Endothelial cell of umbilical vein (primary cell): Measurements from ENCODE around the gene SYT8. TPM values are rescaled to one million over a fixed set of nuclear protein-coding genes. Genes with fewer than 3 reads are reported as not detected.

ENCODE experiments used
- BruUV-seq: library from RNA; stranded (reverse); fragments of 400-500 nt; replicated peaks from 2 replicates; lab custom pipeline; 2021; lab: Mats Ljungman, UMichigan
- CTCF ChIA-PET: fragments of 300-600, 350-600 bp; sonication (Branson Sonifier 250); formaldehyde crosslinking; loops from one replicate; lab custom pipeline; 2021; ENCODE audit warnings: antibody characterized with exemption, inconsistent platforms; lab: Charles Lee
- POLR2A ChIA-PET: fragments of 300-600, 350-600 bp; sonication (Branson Sonifier 250); formaldehyde crosslinking; loops from one replicate; lab custom pipeline; 2021; ENCODE audit warnings: antibody characterized with exemption, inconsistent platforms; lab: Charles Lee
- DNase-seq: peaks from one replicate; pipeline ENCODE4 v3.0.0-alpha.2; 2011; ENCODE audit warnings: low read depth, low spot score
- FAIRE-seq: peaks from 2 replicates; lab custom pipeline; 2011; peaks lifted over from hg19 to GRCh38; lab: Jason Lieb, UNC
- H2AFZ ChIP-seq: 2 replicates; pipeline ENCODE4 v1.6.0; 2012; ENCODE audit warnings: low read depth, low read length, control low read depth, inconsistent platforms
- H3K27ac ChIP-seq: 2 replicates; pipeline ENCODE4 v1.5.1; 2011; ENCODE audit warnings: low read depth, mild to moderate bottlenecking, control low read depth, low read length, moderate library complexity; ENCODE audit not compliant: insufficient read depth
- H3K27me3 ChIP-seq, 2 experiments: 2 replicates each; pipeline versions ENCODE4 v1.6.0 to v1.6.1; 2011; ENCODE audit warnings: low read length in 2 of 2, mixed read lengths in 1 of 2; ENCODE audit not compliant: control insufficient read depth in 2 of 2, insufficient read depth in 2 of 2
- H3K36me3 ChIP-seq, 2 experiments: 2 replicates in 1 of 2; 3 replicates in 1 of 2; pipeline ENCODE4 v1.5.1; 2011; ENCODE audit warnings: low read length in 2 of 2, mild to moderate bottlenecking in 1 of 2, moderate library complexity in 1 of 2; ENCODE audit not compliant: control insufficient read depth in 2 of 2, insufficient read depth in 2 of 2; ENCODE audit errors: extremely low read depth in 1 of 2
- H3K4me1 ChIP-seq: 3 replicates; pipeline ENCODE4 v1.5.1; 2011; ENCODE audit warnings: mild to moderate bottlenecking, low read length; ENCODE audit not compliant: control insufficient read depth, insufficient read depth; ENCODE audit errors: extremely low read depth
- H3K4me2 ChIP-seq: 2 replicates; pipeline ENCODE4 v1.6.1; 2011; ENCODE audit warnings: low read length, control low read depth, mixed read lengths; ENCODE audit not compliant: insufficient read depth
- H3K4me3 ChIP-seq, 3 experiments: fragments of 200-600 bp in 1 of 3; sonication (generic), shearing (Covaris generic) in 1 of 3; replicated peaks in 1 of 3; 2 replicates each; pipeline ENCODE4 v1.5.1; 2011 to 2016; ENCODE audit warnings: control low read depth in 3 of 3, low read length in 3 of 3, mild to moderate bottlenecking in 2 of 3, inconsistent platforms in 1 of 3, low read depth in 1 of 3, moderate library complexity in 1 of 3; ENCODE audit not compliant: insufficient read depth in 1 of 3
- H3K79me2 ChIP-seq: 2 replicates; pipeline ENCODE4 v1.6.0; 2012; ENCODE audit warnings: low read length, inconsistent platforms; ENCODE audit not compliant: control insufficient read depth, insufficient read depth
- H3K9ac ChIP-seq: replicated peaks from 2 replicates; pipeline ENCODE3; 2011; ENCODE audit warnings: low read length, control low read depth; ENCODE audit not compliant: insufficient read depth; ENCODE audit errors: extremely low read depth
- H3K9me1 ChIP-seq: replicated peaks from 3 replicates; pipeline ENCODE4 v1.6.0; 2011; ENCODE audit warnings: mild to moderate bottlenecking, low read length; ENCODE audit not compliant: control insufficient read depth, insufficient read depth; ENCODE audit errors: extremely low read depth
- H3K9me3 ChIP-seq: replicated peaks from 2 replicates; pipeline ENCODE4 v1.5.1; 2012; ENCODE audit warnings: low read length, inconsistent platforms; ENCODE audit not compliant: control insufficient read depth, insufficient read depth
- H4K20me1 ChIP-seq: replicated peaks from 2 replicates; pipeline ENCODE3; 2011; ENCODE audit warnings: mild to moderate bottlenecking, low read length; ENCODE audit not compliant: control insufficient read depth, insufficient read depth; ENCODE audit errors: extremely low read depth
- EZH2 ChIP-seq: IDR thresholded peaks from 2 replicates; pipeline ENCODE4 v1.6.1; 2012; ENCODE audit warnings: borderline replicate concordance, low read depth, mild to moderate bottlenecking, moderate library complexity, low read length, inconsistent platforms; ENCODE audit not compliant: severe bottlenecking
- GATA2 ChIP-seq: IDR thresholded peaks from 2 replicates; pipeline ENCODE4 v1.7.0; 2011; ENCODE audit warnings: low read depth, mild to moderate bottlenecking, moderate library complexity, mixed read lengths, low read length; ENCODE audit not compliant: insufficient read length, insufficient read depth
- JUN ChIP-seq: IDR thresholded peaks from 2 replicates; pipeline ENCODE4 v1.6.1; 2011; ENCODE audit warnings: borderline replicate concordance, low read depth; ENCODE audit not compliant: insufficient read length, insufficient read depth
- MYC ChIP-seq: IDR thresholded peaks from one replicate; pipeline ENCODE4 v1.6.1; 2011; ENCODE audit warnings: mild to moderate bottlenecking, low read depth, low read length
- dilution Hi-C: fragments of 300-500 bp; cut with MboI; formaldehyde crosslinking; loops from one replicate; pipeline ENCODE4 v1.15.0; 2019; ENCODE audit warnings: low sequenced_read_pairs; ENCODE audit not compliant: extremely low pct_ligation_motif_present
- intact Hi-C: fragments of 100-400 bp; cut with micrococcal nuclease; formaldehyde crosslinking; loops from one replicate; pipeline ENCODE4 v1.10.0; 2022
- polyA plus RNA-seq, 4 experiments: library from polyadenylated mRNA; depleted of rRNA in 3 of 4; stranded (reverse) in 3 of 4; unstranded in 1 of 4; fragments of >200 nt; gene quantifications; 2 replicates each; pipeline versions ENCODE4 v1.2.1 to v1.2.3, GENCODE V29; 2011 to 2012; ENCODE audit warnings: missing spikeins in 1 of 4
- total RNA-seq: library from RNA; stranded (reverse); gene quantifications from 2 replicates; pipeline ENCODE4 v1.2.3, GENCODE V29; 2021

SYT8 gene
- total and polyA plus RNA-seq, 2 donors (not counting 3 experiments of a cell fraction or from before 2014, with no cell fraction given), result not detected

DNA sequence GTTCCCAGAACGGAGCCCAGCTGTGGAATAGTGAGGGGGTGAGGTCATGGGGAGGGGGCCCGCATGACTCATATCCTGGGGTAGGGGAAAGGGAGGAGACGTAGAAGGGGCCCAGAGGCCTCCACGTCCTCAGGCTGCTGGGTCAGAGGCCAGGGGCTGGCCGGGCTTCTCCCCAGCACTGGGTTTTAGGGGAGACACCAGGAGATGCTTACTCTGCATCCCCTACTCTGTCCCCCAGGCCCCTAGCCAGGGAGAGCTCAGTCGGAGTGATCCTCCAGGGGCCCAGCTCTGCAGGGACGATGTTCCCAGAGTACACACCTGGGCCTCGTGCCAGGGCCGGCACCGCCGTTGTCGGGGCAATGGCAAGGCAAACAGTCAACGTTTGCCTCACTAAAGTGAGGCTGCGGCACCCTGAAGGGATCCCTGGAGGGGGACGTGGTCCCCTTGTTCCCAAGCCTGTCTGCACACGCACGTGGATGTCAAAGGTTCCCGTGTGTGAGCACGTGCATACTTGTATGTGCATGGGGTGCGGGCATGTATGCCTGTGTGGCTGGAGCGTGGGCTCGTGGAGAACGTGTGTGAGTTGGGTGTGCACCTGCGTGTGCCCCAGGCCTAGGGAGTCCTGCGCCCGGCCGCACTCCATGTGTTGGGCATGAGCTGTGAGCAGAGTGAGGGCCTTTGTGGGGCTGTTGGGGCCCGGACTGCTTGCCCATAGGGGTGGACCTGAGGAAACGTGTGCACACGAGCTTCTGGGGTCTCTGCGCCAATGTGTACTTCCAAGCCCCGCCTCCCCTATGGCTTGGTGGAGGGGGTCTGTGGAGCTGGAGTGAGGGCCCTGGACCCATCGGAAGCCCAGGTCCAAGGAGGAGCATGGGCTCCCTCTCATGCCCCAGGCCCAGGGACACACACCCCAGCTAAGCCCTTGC is 42.7 kb downstream of the SYT8 start:
- dilution Hi-C loops, result no loop called here
- no peak overlapping the region for H3K9ac ChIP-seq
- no peaks in the 10 kb centered on the region for H4K20me1 ChIP-seq

DNA sequence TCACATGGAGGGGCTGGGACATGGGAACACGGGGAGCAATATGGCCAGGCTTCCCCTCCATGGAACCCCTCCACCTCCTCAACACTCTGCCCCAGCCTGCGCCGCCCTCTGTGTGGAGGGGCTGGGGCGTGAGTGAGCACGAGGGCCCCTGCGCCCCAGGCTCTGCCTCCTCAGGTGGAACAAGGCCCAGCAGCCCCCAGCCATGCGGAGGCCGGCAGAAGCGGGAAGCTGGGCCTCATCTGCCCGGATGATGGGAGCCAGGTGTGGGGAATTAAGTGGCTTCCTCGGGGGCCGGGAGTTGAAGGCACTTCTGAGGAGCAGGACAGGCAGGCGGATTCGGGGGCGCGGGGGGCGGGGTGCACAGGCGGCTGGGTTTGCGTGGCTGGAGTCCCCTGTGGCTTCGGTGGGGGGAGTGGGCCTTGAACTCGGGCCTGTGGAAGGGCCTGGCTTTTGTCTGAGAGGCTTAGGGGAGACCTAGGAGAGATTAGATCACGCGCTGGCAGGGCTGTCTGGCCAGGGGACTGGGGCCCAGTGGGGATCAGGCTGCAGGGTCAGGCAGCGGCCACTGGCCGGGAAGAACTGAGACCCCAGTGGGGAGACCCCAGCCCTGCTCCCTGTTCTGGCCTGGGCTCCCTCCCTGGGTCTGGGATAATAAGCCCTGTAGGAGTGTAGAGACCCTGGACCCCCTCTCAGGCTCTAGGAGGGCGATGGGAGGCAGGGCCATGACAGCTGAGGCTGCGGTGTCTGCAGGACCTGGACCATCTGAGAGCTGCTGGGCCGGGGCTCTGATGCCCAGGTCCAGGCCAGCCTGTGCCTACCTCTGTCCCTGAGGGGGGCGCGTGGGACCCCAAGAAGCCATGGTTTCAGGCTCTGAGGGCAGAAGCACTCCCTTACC is 43.6 kb downstream of the SYT8 start:
- Histone ChIP-seq H3K9ac (no peak overlapping the region), H3K9me3 (no peaks in the 10 kb centered on the region), H3K4me2 (no peak overlapping the region), H3K27ac (no peak overlapping the region), H3K79me2 (no peaks in the 10 kb centered on the region), H3K36me3 (no peaks in the 10 kb centered on the region), H3K4me3 (no peak overlapping the region), H3K9me1 (no peaks in the 10 kb centered on the region), H3K4me1 (no peaks in the 10 kb centered on the region), H3K27me3 (no peaks in the 10 kb centered on the region), H2AFZ (no peak overlapping the region), H4K20me1 (no peaks in the 10 kb centered on the region)
- POLR2A ChIA-PET, result no interaction called here
- no peak for FAIRE-seq
- no peak for DNase-seq
- intact Hi-C loops, result no loop called here
- CTCF ChIA-PET, result interaction anchor here (0.9 to 4.9 kb wide), 4 partner anchors 122 to 273 kb away, joined by 3 to 53 read pairs (median 20); no protein-coding TSS in a partner anchor
- TF ChIP-seq GATA2 (no peak), EZH2 (no peak), MYC (no peak)
- BruUV-seq, result no TSS peak
- dilution Hi-C loops, result no loop called here

More for the DNA sequence above, 42.7 kb downstream of the SYT8 start:
- FAIRE-seq, result no peak
- no peak overlapping the region for H3K27ac ChIP-seq
- H3K9me3 ChIP-seq, result no peaks in the 10 kb centered on the region
- DNase-seq, result no peak
- no peak overlapping the region for H2AFZ ChIP-seq
- TF ChIP-seq JUN (no peak), MYC (no peak), GATA2 (no peak)
- CTCF ChIA-PET, result interaction anchor here (0.9 to 4.9 kb wide), 14 partner anchors 10 to 274 kb away, joined by 3 to 53 read pairs (median 4); no protein-coding TSS in a partner anchor
- no peaks in the 10 kb centered on the region for H3K4me1 ChIP-seq
- H3K4me3 ChIP-seq, result no peak overlapping the region
- intact Hi-C loops, result no loop called here
- H3K36me3 ChIP-seq, result no peaks in the 10 kb centered on the region
- no peaks in the 10 kb centered on the region for H3K79me2 ChIP-seq
- no peak overlapping the region for H3K4me2 ChIP-seq
- POLR2A ChIA-PET, result no interaction called here
- no peaks in the 10 kb centered on the region for H3K9me1 ChIP-seq
- H3K27me3 ChIP-seq, result no peaks in the 10 kb centered on the region
- BruUV-seq, result no TSS peak
